SH-SY5Y (cell line): ENCODE results near the gene TLE2.

ENCODE experiments used
- GATA2 ChIP-seq: IDR thresholded peaks from 2 replicates; pipeline ENCODE4 v1.6.1; 2011; ENCODE audit warnings: mild to moderate bottlenecking, low read depth, low read length
- GATA3 ChIP-seq: IDR thresholded peaks from 2 replicates; pipeline ENCODE4 v1.6.1; 2011; ENCODE audit warnings: low read depth, mild to moderate bottlenecking, low read length, moderate library complexity

GRCh38 chr19:3039641-3040077, 10.6 kb upstream of the TLE2 start:
- no peak for TF ChIP-seq GATA3
- TF ChIP-seq GATA2, result no peak
